Adipose tissue (tissue), 3 donors: Measurements from ENCODE around the gene SH3BP5. TPM values are rescaled to one million over a fixed set of nuclear protein-coding genes. Genes with fewer than 3 reads are reported as not detected.

Source experiments
- H3K27ac ChIP-seq: one replicate; pipeline ENCODE4 v1.5.1; 2013; ENCODE audit warnings: low read depth, low read length
- WGBS, 3 donors: extraction: QIAGEN DNeasy Blood & Tissue Kit; methylation state at CpG; one replicate each; pipeline ENCODE4 v1.1.7; 2013; 5-methylcytosine and 5-hydroxymethylcytosine counted together
- polyA plus RNA-seq, 3 donors: library from polyadenylated mRNA; stranded (reverse); fragments of 200-250 nt; gene quantifications; one replicate each; pipeline ENCODE4 v1.2.3, GENCODE V29; 2013
- donor health status: healthy with polysubstance abuse.
- donor health status: Bipolar disorder and iron deficiency.
- donor health status: healthy.

Gene SH3BP5
- polyA plus RNA-seq, 3 donors, result 7.8 to 89.5 (median 62.7) TPM

GRCh38 chr3:15269091-15269989 is 63.0 kb downstream of the SH3BP5 start:
- peak overlapping the region; percentile 51 for H3K27ac ChIP-seq
- WGBS, 3 donors, result 31 to 79% (median 38%) methylated on average over 29 of the region's 29 CpGs

- no peak overlapping the region for H3K27ac ChIP-seq
- WGBS, 3 donors, result 25 to 32% (median 29%) methylated on average over 15 of the region's 15 CpGs
Measured at GRCh38 chr3:15268033-15268631, 64.3 kb downstream of the SH3BP5 start.

GRCh38 chr3:15267502-15267901 is 64.9 kb downstream of the SH3BP5 start:
- H3K27ac ChIP-seq, result no peak overlapping the region

GRCh38 chr3:15266510-15267376 is 65.6 kb downstream of the SH3BP5 start:
- H3K27ac ChIP-seq, result no peak overlapping the region
- 71 to 79% (median 71%) methylated on average over 13 of the region's 13 CpGs for WGBS, 3 donors

More at GRCh38 chr3:15267502-15267901, 64.9 kb downstream of the SH3BP5 start:
- 91 to 93% (median 92%) methylated on average over 3 of the region's 3 CpGs for WGBS, 3 donors

GRCh38 chr3:15265655-15266509 is 66.5 kb downstream of the SH3BP5 start:
- WGBS, 3 donors, result 75 to 85% (median 82%) methylated on average over 19 of the region's 19 CpGs
- H3K27ac ChIP-seq, result no peak overlapping the region

GRCh38 chr3:15264486-15264885 is 67.9 kb downstream of the SH3BP5 start:
- H3K27ac ChIP-seq, result no peak overlapping the region
- WGBS, 3 donors, result 62 to 83% (median 64%) methylated on average over 2 of the region's 2 CpGs

GRCh38 chr3:15263926-15264325 is 68.5 kb downstream of the SH3BP5 start:
- no peak overlapping the region for H3K27ac ChIP-seq
- WGBS, 3 donors, result 41 to 68% (median 54%) methylated on average over 2 of the region's 2 CpGs

GRCh38 chr3:15263120-15263519 is 69.3 kb downstream of the SH3BP5 start:
- WGBS, 3 donors, result 78 to 88% (median 78%) methylated on average over 4 of the region's 4 CpGs
- no peak overlapping the region for H3K27ac ChIP-seq

GRCh38 chr3:15262021-15262420 is 70.4 kb downstream of the SH3BP5 start:
- 85 to 98% (median 94%) methylated on average over 9 of the region's 9 CpGs for WGBS, 3 donors
- no peak overlapping the region for H3K27ac ChIP-seq

GRCh38 chr3:15261274-15261673 is 71.1 kb downstream of the SH3BP5 start:
- H3K27ac ChIP-seq, result no peak overlapping the region

- WGBS, 3 donors, result 87 to 95% (median 90%) methylated on average over 4 of the region's 4 CpGs
- H3K27ac ChIP-seq, result no peak overlapping the region
Measured at GRCh38 chr3:15260531-15260930, 71.9 kb downstream of the SH3BP5 start.

GRCh38 chr3:15258720-15259119 is 73.7 kb downstream of the SH3BP5 start:
- WGBS, 3 donors, result 91 to 99% (median 98%) methylated on average over 7 of the region's 7 CpGs

GRCh38 chr3:15256861-15257341 is 75.5 kb downstream of the SH3BP5 start:
- 82 to 85% (median 83%) methylated on average over 8 of the region's 8 CpGs for WGBS, 3 donors
- no peak overlapping the region for H3K27ac ChIP-seq

More at GRCh38 chr3:15258720-15259119, 73.7 kb downstream of the SH3BP5 start:
- no peak overlapping the region for H3K27ac ChIP-seq

GRCh38 chr3:15255215-15255614 is 77.2 kb downstream of the SH3BP5 start:
- 93 to 98% (median 96%) methylated on average over 2 of the region's 2 CpGs for WGBS, 3 donors
- H3K27ac ChIP-seq, result no peak overlapping the region

GRCh38 chr3:15253023-15253697 is 79.2 kb downstream of the SH3BP5 start:
- 73 to 85% (median 80%) methylated on average over 7 of the region's 7 CpGs for WGBS, 3 donors
- no peak overlapping the region for H3K27ac ChIP-seq

- H3K27ac ChIP-seq, result no peak overlapping the region
- 56 to 97% (median 96%) methylated on average over 2 of the region's 2 CpGs for WGBS, 3 donors
Measured at GRCh38 chr3:15246186-15246585, 86.2 kb downstream of the SH3BP5 start.

- WGBS, 3 donors, result 78 to 89% (median 83%) methylated on average over 5 of the region's 5 CpGs
Measured at GRCh38 chr3:15243822-15244482, 88.4 kb downstream of the SH3BP5 start.

More at GRCh38 chr3:15243822-15244482, 88.4 kb downstream of the SH3BP5 start:
- no peak overlapping the region for H3K27ac ChIP-seq
